HCT116 (cell line): ENCODE results near the gene DLG2.

Source experiments
- CBX3 ChIP-seq: IDR thresholded peaks from 2 replicates; pipeline ENCODE4 v1.6.1; 2012; ENCODE audit warnings: low read depth
- CTCF ChIP-seq, 3 experiments: fragments of 200-600 bp in 1 of 3; sonication (generic) in 1 of 3; IDR thresholded peaks in 2 of 3; conservative IDR thresholded peaks in 1 of 3; 2 replicates each; pipeline ENCODE4 v1.5.1; 2012 to 2017; ENCODE audit warnings: low read depth in 2 of 3, low read length in 2 of 3, antibody characterized with exemption in 1 of 3, borderline replicate concordance in 1 of 3, control low read depth in 1 of 3, mild to moderate bottlenecking in 1 of 3, mixed read lengths in 1 of 3, mixed run types in 1 of 3, moderate library complexity in 1 of 3; ENCODE audit not compliant: insufficient read depth in 1 of 3
- EZH2 ChIP-seq: fragments of 200-600 bp; sonication (generic); IDR thresholded peaks from 2 replicates; pipeline ENCODE4 v1.6.1; 2017; ENCODE audit warnings: antibody characterized with exemption, mixed run types
- EZH2phosphoT487 ChIP-seq: fragments of 200-600 bp; IDR thresholded peaks from 2 replicates; pipeline ENCODE4 v1.6.1; 2018; ENCODE audit warnings: antibody characterized with exemption, borderline replicate concordance
- POLR2AphosphoS5 ChIP-seq: IDR thresholded peaks from 2 replicates; pipeline ENCODE4 v1.6.1; 2011; ENCODE audit warnings: mild to moderate bottlenecking, low read depth, low read length, moderate library complexity
- RAD21 ChIP-seq: IDR thresholded peaks from 2 replicates; pipeline ENCODE4 v1.6.1; 2012; ENCODE audit warnings: low read depth, mild to moderate bottlenecking
- SRF ChIP-seq: IDR thresholded peaks from 2 replicates; pipeline ENCODE4 v1.6.1; 2012; ENCODE audit warnings: low read depth
- YY1 ChIP-seq: IDR thresholded peaks from 2 replicates; pipeline ENCODE4 v1.6.1; 2011; ENCODE audit warnings: low read length, low read depth, moderate library complexity, mild to moderate bottlenecking; ENCODE audit not compliant: insufficient replicate concordance; ENCODE audit errors: extremely low read depth
- TF ChIP-seq, protein P1 (sequence below): IDR thresholded peaks from 2 replicates; pipeline ENCODE4 v1.6.1; 2012

- TF ChIP-seq, protein P1, sequence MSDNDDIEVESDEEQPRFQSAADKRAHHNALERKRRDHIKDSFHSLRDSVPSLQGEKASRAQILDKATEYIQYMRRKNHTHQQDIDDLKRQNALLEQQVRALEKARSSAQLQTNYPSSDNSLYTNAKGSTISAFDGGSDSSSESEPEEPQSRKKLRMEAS = no peak
- no peak for TF ChIP-seq SRF
- no peak for TF ChIP-seq RAD21
- TF ChIP-seq CBX3 = no peak
- no peak for TF ChIP-seq EZH2
- no peak for TF ChIP-seq CTCF (IDR thresholded peaks at IDR 0.05 in 2 of 3, conservative IDR thresholded peaks at IDR 0.05 in 1 of 3; ENCODE audit: borderline replicate concordance in 1 of 3, insufficient read depth in 1 of 3, low read depth in 2 of 3, low read length in 2 of 3)
- no peak for TF ChIP-seq YY1
- no peak for TF ChIP-seq POLR2AphosphoS5
- no peak for TF ChIP-seq EZH2phosphoT487
Observed at GRCh38 chr11:85603220-85603619, 23.9 kb downstream of the DLG2 start.
